ENCODE results near the gene PRR36.

DNA sequence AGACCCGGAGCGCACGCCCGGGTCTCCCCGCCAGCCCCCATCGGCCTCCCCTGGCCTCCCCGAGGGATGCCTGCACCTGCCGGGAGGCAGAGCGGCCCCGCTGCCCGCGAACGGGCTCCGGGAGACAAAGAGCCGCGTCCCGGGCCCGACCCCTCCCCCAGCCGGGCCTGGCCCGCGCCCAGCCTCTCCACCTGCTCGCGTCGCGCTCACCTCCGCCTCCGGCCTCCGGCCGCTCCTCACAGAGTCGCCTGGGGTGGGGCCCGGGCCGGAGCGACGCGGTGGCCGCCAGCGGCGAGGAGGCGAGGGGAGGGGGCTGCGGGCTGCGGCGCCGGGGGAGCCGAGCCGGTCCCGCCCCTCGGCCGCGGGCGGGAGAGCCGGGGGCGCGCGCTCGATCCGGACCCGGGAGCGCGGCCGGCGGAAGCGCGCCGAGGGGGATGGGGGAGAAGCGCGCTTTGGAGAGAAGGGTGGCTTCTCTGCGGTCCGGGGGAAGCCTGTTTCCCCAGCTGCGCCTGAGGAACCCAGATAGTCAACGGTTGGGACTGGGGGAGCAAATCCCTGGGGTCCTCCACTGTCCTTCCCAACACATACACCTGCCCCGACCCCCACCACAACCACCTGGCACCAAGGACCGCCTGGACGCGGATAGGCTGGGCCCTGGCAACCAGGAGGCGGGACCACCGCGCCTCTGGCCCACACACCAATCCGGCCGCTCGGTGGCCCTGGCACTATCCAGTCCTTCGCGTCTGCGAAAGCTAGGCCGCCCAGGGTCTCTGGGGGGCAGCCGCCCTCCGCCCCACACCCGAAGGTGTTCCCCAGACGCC lies at the start of gene PRR36:
- TF ChIP-seq, protein P1, sequence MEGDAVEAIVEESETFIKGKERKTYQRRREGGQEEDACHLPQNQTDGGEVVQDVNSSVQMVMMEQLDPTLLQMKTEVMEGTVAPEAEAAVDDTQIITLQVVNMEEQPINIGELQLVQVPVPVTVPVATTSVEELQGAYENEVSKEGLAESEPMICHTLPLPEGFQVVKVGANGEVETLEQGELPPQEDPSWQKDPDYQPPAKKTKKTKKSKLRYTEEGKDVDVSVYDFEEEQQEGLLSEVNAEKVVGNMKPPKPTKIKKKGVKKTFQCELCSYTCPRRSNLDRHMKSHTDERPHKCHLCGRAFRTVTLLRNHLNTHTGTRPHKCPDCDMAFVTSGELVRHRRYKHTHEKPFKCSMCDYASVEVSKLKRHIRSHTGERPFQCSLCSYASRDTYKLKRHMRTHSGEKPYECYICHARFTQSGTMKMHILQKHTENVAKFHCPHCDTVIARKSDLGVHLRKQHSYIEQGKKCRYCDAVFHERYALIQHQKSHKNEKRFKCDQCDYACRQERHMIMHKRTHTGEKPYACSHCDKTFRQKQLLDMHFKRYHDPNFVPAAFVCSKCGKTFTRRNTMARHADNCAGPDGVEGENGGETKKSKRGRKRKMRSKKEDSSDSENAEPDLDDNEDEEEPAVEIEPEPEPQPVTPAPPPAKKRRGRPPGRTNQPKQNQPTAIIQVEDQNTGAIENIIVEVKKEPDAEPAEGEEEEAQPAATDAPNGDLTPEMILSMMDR (IDR thresholded peaks at IDR 0.05), result no peak
- TF ChIP-seq POLR2AphosphoS5 (IDR thresholded peaks at IDR 0.05) (no peak), POLR2A (IDR thresholded peaks at IDR 0.05) (no peak)

Data from prostate gland (tissue), 2 donors.